Occipital lobe (tissue), 2 donors: ENCODE measurements around the gene AK4. TPM values are rescaled to one million over a fixed set of nuclear protein-coding genes. Genes with fewer than 3 reads are reported as not detected.

ENCODE experiments used
- DNase-seq: peaks from one replicate; lab custom pipeline; 2025; lab: John Stamatoyannopoulos, UW
- total RNA-seq: library from RNA; depleted of rRNA; stranded (reverse); fragments of >200 nt; gene quantifications from one replicate; pipeline ENCODE4 v1.2.3, GENCODE V29; 2014

AK4 gene
- total RNA-seq, 1 donor from 2014 or later: 11.9 TPM

- DNase-seq: no peak
Measured at GRCh38 chr1:65247419-65248359, 99.7 kb downstream of the AK4 start.

- DNase-seq: no peak
Measured at GRCh38 chr1:65250826-65251225, 102.8 kb downstream of the AK4 start.

- DNase-seq: no peak
Measured at GRCh38 chr1:65253800-65254319, 105.9 kb downstream of the AK4 start.

GRCh38 chr1:65254320-65255034 is 106.5 kb downstream of the AK4 start:
- DNase-seq: peak; percentile 76

- peak; percentile 55 for DNase-seq
Measured at GRCh38 chr1:65255035-65255655, 107.1 kb downstream of the AK4 start.

GRCh38 chr1:65255656-65256050 is 107.7 kb downstream of the AK4 start:
- DNase-seq: no peak

GRCh38 chr1:65256860-65257708 is 109.1 kb downstream of the AK4 start:
- DNase-seq: no peak

- DNase-seq: no peak
Measured at GRCh38 chr1:65258106-65258505, 110.1 kb downstream of the AK4 start.

GRCh38 chr1:65259816-65260215 is 111.8 kb downstream of the AK4 start:
- DNase-seq: no peak

- DNase-seq: peak; percentile 31
Measured at GRCh38 chr1:65260851-65261473, 113.0 kb downstream of the AK4 start.

- no peak for DNase-seq
Measured at GRCh38 chr1:65263286-65263685, 115.3 kb downstream of the AK4 start.

GRCh38 chr1:65264197-65264929 is 116.4 kb downstream of the AK4 start:
- peak; percentile 71 for DNase-seq

- no peak for DNase-seq
Measured at GRCh38 chr1:65265296-65265650, 117.3 kb downstream of the AK4 start.

GRCh38 chr1:65265651-65266351 is 117.8 kb downstream of the AK4 start:
- peak; percentile 43 for DNase-seq

- no peak for DNase-seq
Measured at GRCh38 chr1:65266476-65266875, 118.5 kb downstream of the AK4 start.

GRCh38 chr1:65267271-65267670 is 119.3 kb downstream of the AK4 start:
- no peak for DNase-seq

- DNase-seq: no peak
Measured at GRCh38 chr1:65267683-65268082, 119.7 kb downstream of the AK4 start.

GRCh38 chr1:65269612-65270011 is 121.6 kb downstream of the AK4 start:
- DNase-seq: no peak
